ENCODE data around the gene SERPINB2. TPM values are rescaled to one million over a fixed set of nuclear protein-coding genes. Genes with fewer than 3 reads are reported as not detected.

SERPINB2 gene
- total and polyA plus RNA-seq, 10 of the 15 experiments (the other 5 are each of a cell fraction or from before 2014, with no cell fraction given), result 9.6 to 25.3 (median 14.0) TPM

DNA sequence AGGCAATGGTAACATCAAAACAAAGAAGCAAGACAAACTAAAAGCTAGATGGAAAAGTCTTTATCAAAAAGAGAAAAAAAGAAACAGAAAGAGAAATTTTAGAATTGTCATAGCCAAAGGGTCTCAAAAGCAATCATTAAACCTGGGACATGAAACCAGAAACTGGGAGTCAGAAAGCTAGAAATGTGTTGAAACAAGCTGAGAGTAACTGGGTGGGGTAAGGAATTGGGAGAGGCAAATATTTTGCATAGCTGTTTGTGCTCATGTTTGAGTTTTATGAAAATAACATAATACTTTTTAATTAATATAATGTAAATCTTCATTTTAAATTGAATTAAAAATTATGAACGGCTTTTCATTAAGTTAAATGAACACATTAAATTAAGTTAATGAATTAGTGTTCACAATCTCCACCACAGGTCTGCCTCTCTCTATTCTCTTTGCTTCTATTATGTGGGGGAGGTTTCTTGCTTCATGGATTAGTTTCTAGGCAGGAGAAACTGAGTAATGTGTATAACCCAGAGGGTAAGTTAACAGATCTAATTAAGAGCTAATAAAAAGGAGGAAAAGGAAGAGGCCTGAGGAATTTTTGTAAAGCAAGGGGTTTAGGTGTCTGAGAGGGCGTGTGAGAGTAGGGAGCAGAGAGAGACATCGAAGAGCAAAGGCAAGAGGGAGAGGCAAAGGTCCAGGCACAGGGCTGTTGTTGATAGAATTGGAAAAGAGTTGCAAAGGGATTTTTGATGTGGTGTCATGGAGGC is 20.0 kb upstream of the SERPINB2 start (continued):
- no peak for TF ChIP-seq PAX8 (IDR thresholded peaks at IDR 0.05)
- TF ChIP-seq ASH2L (IDR thresholded peaks at IDR 0.05; ENCODE audit: borderline replicate concordance, low read depth), result no peak
- no peak for TF ChIP-seq KDM1A (IDR thresholded peaks at IDR 0.05; ENCODE audit: borderline replicate concordance)
- TF ChIP-seq MTA3 (IDR thresholded peaks at IDR 0.05; ENCODE audit: borderline replicate concordance, low read length), result no peak
- no peak for TF ChIP-seq HDAC2 (IDR thresholded peaks at IDR 0.05)
- no peak for TF ChIP-seq RFX5 (IDR thresholded peaks at IDR 0.05; ENCODE audit: low read depth, low read length)
- no peak for TF ChIP-seq MAX (IDR thresholded peaks at IDR 0.05; ENCODE audit: low read depth, low read length)

DNA sequence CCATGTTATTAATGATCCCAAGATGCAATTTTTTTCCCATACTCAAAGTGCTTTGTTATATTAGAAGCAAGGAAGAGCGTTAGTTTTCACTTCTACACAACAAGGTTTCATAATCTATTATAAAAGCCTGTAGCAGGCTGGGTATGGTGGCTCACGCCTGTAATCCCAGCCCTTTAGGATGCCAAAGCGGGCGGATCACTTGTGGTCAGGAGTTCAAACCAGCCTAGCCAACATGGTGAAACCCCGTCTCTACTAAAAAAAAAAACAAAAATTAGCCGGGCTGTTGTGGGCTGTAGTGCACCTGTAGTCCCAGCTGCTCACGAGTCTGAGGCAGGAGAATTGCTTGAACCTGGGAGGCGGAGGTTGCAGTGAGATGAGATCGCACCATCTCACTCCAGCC is 19.0 kb upstream of the SERPINB2 start:
- Histone ChIP-seq H3K4me1 (ENCODE audit: control insufficient read depth, insufficient read depth, low read length) (no peaks in the 10 kb centered on the region), H3K27me3 (replicated peaks in 1 of 2; ENCODE audit: control insufficient read depth in 2 of 2, insufficient read depth in 2 of 2, low read length in 1 of 2) (no peaks in the 10 kb centered on the region), H3K4me3 (no peak overlapping the region), H3K36me3 (ENCODE audit: control insufficient read depth in 2 of 2, insufficient read depth in 2 of 2, low read length in 1 of 2) (no peaks in the 10 kb centered on the region), H2AFZ (ENCODE audit: control insufficient read depth, low read depth, low read length) (no peak overlapping the region), H3K27ac (ENCODE audit: control insufficient read depth, insufficient read depth) (no peak overlapping the region), H3K9me3 (replicated peaks; ENCODE audit: control insufficient read depth, insufficient read depth, low read length) (no peaks in the 10 kb centered on the region), H3K4me2 (ENCODE audit: control insufficient read depth, insufficient read depth) (no peak overlapping the region), H3K79me2 (ENCODE audit: control insufficient read depth, insufficient read depth, low read length) (no peaks in the 10 kb centered on the region), H3K9ac (ENCODE audit: control insufficient read depth, insufficient read depth, low read length) (no peak overlapping the region), H4K20me1 (ENCODE audit: control insufficient read depth, insufficient read depth) (no peaks in the 10 kb centered on the region)
- intact Hi-C loops (cut with micrococcal nuclease; ENCODE audit: unreplicated experiment), result no loop called here
- ChIA-PET RAD21 (ENCODE audit: unreplicated experiment) (no interaction called here), SMC1A (ENCODE audit: uncharacterized antibody, unreplicated experiment) (interaction anchor here (2.2 kb wide), 1 partner anchor 67 kb away, joined by 12 read pairs; no protein-coding TSS in a partner anchor), CTCF (interaction anchor here (1.9 kb wide), 1 partner anchor 9 kb away, joined by 6 read pairs; no protein-coding TSS in a partner anchor), POLR2A (no interaction called here)
- DNase-seq (ENCODE audit: low read depth, low spot score) (no peak), ATAC-seq (no peak), FAIRE-seq (no peak)
- WGBS (ENCODE audit: insufficient coverage, insufficient replicate concordance, low lambda C conversion rate, missing lambda C conversion rate), result 52% methylated on average over 9 of the region's 9 CpGs
- TF ChIP-seq MYB (IDR thresholded peaks at IDR 0.05; ENCODE audit: borderline replicate concordance, low read depth, low read length) (no peak), ZZZ3 (IDR thresholded peaks at IDR 0.05; ENCODE audit: control insufficient read depth, insufficient read length, low read depth) (no peak), JUND (IDR thresholded peaks at IDR 0.05; ENCODE audit: low read depth, low read length) (no peak), DPF2 (IDR thresholded peaks at IDR 0.05) (no peak), KDM1A (IDR thresholded peaks at IDR 0.05; ENCODE audit: borderline replicate concordance) (no peak), FOS (IDR thresholded peaks at IDR 0.05; ENCODE audit: borderline replicate concordance, extremely low read depth, insufficient read length) (no peak), HDAC2 (IDR thresholded peaks at IDR 0.05) (no peak), MEF2A (IDR thresholded peaks at IDR 0.05; ENCODE audit: insufficient read depth, low read depth, low read length) (no peak), HDAC6 (IDR thresholded peaks at IDR 0.05; ENCODE audit: unreplicated experiment) (no peak)
- TF ChIP-seq, protein P1, sequence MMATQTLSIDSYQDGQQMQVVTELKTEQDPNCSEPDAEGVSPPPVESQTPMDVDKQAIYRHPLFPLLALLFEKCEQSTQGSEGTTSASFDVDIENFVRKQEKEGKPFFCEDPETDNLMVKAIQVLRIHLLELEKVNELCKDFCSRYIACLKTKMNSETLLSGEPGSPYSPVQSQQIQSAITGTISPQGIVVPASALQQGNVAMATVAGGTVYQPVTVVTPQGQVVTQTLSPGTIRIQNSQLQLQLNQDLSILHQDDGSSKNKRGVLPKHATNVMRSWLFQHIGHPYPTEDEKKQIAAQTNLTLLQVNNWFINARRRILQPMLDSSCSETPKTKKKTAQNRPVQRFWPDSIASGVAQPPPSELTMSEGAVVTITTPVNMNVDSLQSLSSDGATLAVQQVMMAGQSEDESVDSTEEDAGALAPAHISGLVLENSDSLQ (IDR thresholded peaks at IDR 0.05), result no peak
- in situ Hi-C loops (cut with MboI), result no loop called here
- no TSS peak for BruUV-seq (replicated peaks)

All from GM12878 (cell line).